HG02798 (cell line): ENCODE data around the gene CTAG1A.
"Not testable (repeated sequence)": the region's sequence is repeated elsewhere in the genome, so short reads cannot be mapped to it uniquely, and the experiment has no call there.

Source experiments
- ATAC-seq: cut with Tn5 transposase; IDR thresholded peaks from one replicate; pipeline ENCODE4 v1.9.1; 2021; ENCODE audit warnings: mild to moderate bottlenecking; ENCODE audit not compliant: unreplicated experiment, poor library complexity

CTAG1A gene

DNA sequence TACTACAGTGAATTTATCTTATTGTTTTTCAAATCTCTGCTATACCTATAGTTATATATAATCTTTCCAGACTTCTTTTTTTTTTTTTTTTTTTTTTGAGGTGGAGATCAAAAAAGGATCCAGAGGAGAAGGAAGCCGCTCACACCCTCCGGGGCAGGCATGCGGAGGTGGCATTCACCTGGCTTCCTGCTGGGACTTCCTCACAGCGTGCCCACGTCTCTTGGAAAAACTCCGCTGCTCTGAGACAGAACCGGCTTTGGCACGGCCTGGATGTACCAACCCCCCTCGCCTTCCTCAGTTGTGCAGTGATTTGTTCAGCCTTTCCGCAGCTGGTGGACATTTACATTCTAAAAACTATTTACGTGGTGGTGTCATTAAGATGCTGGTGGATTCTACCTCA lies 23.0 kb downstream of the CTAG1A start:
- not testable (repeated sequence) for ATAC-seq

- ATAC-seq = not testable (repeated sequence)
Observed at GRCh38 chrX:154608823-154609222, 23.9 kb downstream of the CTAG1A start.

GRCh38 chrX:154611146-154611545 lies 26.2 kb downstream of the CTAG1A start:
- ATAC-seq = not testable (repeated sequence)

DNA sequence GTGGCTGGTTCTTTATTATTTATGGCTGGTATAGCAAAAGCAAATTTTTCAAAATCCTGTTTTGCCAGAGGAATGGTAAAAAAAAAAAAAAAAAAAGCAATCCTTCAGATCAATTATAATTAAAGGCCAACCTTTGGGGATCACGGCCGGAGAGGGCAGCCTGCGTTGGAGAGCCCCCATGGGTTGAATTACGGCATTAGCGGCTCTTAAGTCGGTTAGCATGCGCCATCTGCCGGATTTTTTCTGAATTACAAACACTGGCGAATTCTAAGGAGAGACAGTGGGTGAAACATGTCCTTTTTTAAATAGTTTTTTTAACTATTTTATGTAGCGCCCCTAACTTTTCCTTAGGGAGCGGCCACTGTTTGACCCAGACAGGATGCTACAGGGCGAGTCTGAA lies 28.7 kb downstream of the CTAG1A start:
- not testable (repeated sequence) for ATAC-seq

- not testable (repeated sequence) for ATAC-seq
Observed at GRCh38 chrX:154619182-154619581, 34.2 kb downstream of the CTAG1A start, which contains the start of gene CTAG1B. CTAG1B (minus strand) TSS chrX:154619282; CDS start chrX:154619218, 64 bp downstream.

DNA sequence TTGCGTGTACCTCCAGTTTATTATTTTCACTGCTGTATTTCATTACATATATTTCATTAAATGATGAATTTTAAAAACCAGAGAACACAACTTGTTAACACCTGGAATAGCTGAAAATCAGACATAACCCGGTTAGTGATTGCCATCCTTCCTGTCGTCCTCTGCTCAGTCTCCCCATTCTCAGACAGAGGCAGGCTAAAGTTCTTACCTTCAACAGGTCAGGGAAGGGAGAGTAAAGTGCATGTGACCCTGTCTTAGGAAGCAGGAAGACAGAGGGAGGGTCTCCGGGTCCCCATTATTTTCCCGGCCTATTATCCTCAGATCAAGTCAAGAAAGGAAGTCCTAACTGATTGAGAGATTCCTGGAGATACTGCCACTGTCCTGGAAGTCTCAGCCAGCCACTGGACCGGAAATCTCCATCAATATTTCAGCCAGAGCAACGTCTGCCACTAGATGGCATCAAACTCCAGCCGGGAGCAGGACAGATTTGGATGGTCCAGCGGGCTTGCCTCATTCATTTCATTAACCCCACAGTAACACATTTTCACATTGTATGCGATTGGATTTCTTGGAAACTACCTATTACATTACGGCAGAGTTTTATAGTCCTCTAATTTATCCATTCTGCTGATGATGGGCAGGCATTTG lies 36.0 kb downstream of the CTAG1A start:
- ATAC-seq = not testable (repeated sequence)

DNA sequence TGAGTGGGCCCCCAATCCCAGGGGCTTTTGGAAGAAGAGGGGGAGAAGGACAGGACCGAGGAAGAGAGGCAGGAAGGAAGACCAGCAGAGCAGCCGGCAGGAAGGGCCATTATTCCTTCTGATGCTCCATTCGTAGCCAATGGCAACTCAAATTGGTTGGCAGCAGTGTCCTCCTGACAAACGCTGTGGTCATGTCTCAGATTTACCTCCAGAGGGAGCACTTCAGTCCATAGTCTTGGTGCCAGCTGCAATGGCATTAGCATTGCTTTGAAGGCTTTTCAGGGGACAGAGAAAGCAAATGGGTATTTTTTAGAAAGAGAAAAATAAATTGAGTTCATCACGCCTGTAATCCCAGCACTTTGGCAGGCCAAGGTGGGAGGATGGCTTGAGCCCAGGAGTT lies 44.0 kb downstream of the CTAG1A start:
- ATAC-seq = peak; percentile 47

GRCh38 chrX:154630949-154631348 lies 46.0 kb downstream of the CTAG1A start:
- not testable (repeated sequence) for ATAC-seq

DNA sequence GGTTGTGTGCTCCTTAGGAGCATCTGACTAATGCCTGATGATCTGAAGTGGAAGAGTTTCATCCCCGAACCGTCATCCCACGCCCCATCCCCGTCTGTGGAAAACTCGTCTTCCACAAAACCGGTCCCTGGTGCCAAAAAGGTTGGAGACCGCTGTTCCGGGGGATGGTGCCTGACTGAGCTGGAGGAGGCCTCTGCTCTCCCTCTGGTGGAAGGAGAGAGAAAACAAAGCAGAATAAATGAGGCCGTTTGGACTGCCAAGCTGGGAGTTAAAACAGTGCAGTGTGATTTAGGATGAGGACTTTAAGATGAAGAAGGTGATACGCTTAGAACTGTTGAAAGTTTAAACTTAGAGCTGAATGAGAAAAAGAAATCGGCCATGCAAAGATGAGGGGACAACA lies 48.7 kb downstream of the CTAG1A start:
- ATAC-seq = not testable (repeated sequence)
